COR-L47 (cell line): ENCODE data around the gene OPN1MW3.
A peak's percentile ranks its signal among the peaks of the same experiment; 100 is the strongest.
"Not testable (repeated sequence)": the region's sequence is repeated elsewhere in the genome, so short reads cannot be mapped to it uniquely, and the experiment has no call there.

Experiments used
- DNase-seq: peaks from one replicate; lab custom pipeline; 2025; lab: John Stamatoyannopoulos, UW

The OPN1MW3 gene

DNA sequence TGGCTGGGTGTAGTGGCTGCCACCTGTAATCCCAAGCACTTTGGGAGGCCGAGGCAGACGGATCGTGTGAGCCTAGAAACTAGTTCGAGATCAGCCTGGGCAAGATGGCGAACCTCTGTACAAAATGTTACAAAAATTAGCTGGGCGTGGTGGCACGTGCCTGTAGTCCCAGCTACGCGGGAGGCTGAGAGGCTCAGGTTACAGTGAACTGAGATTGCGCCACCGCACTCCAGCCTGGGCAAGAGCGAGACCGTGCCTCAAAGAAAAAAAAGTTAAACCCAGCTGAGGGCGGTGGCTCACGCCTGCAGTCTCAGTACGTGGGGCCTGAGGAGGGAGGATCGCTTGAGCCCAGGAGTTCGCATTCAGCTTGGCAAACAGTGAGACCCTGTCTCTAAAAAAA, 39.3 kb downstream of the OPN1MW3 start:
- no peak for DNase-seq

DNA sequence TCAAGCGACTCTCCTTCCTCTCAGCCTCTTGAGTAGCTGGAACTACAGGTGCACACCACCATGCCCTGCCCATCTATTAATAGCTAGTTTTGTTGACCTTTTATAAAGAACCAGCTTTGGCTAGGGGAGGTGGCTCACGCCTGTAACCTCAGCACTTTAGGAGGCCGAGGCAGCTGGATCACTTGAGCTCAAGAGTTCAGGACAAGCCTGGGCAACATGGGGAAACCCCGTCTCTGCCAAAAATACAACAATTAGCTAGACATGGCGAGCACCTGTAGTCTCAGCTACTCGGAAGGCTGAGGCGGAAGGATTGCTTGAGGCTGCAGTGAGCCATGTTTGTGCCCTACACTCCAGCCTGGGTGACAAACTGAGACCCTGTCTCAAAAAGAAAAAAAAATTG, 40.9 kb downstream of the OPN1MW3 start:
- no peak for DNase-seq

DNA sequence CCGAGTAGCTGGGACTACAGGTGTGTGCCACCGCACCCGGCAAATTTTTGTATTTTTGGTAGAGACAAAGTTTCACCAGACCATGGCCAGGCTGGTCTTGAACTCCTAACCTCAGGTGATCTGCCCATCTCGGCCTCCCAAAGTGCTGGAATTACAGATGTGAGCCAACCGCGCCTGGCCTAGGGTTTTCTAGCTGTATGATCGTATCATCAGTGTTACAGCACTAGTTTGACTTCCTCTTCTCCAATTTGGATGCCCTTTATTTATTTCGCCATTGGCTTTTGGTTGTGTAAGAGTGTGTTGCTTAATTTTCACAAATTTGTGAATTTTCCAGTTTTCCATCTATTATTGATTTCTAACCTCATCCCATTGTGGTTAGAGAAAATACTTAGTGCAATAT, 43.4 kb downstream of the OPN1MW3 start:
- no peak for DNase-seq

DNA sequence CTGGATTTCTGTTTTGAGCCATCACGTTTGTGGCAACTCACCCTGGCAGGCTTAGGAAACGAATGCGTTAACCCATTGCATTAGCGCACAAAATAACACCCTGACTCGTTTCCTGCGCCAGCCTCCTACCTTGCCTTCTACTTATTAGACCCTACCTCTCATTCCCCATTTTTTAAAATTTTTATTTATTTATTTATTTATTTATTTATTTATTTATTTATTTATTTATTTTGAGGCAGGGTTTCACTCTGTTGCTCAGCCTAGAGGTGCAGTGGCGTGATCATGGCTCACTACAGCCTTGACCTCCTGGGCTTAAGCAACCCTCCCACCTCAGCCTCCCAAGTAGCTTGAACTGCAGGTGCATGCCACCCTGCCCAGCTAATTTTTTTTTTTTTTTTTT, 45.6 kb downstream of the OPN1MW3 start:
- DNase-seq = not testable (repeated sequence)

DNA sequence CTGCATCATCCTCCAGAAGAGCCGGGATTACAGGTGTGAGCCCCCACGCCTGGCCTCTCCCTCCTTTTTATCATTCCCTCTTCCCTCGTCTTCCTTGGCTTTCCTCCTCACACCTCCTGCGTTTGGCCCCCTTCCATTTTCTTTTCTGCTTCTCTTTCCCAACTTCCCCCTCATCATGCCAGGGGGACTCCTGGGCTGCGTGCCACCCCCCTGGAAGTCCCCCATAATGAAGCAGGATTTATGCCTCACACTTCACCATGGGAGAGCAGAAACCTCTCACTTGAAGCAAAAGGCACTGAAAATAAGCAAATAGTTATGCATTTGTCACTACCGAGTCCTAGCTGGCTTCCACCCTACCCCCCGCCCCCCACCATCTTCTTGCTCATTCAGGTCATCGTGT, 46.1 kb downstream of the OPN1MW3 start:
- no peak for DNase-seq

DNA sequence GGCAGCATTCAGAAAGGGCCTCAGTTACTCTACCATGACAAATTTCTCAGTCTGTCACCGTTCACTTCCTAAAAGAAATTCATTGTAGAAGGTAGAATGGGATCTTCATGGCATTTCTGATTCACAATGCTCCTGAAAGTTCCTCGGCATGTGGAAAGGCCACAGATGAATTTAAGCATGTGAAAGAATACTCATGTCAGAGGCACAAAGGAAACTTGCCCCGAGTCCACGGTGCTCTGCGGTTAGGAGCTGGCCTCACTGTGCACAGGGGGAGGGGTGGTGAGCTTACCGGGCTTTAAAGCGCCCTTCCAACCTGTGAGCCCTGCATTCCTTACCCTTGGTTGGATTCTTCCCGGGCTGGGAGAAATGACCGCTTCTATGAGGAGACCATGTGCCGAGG, 47.5 kb downstream of the OPN1MW3 start:
- no peak for DNase-seq

DNA sequence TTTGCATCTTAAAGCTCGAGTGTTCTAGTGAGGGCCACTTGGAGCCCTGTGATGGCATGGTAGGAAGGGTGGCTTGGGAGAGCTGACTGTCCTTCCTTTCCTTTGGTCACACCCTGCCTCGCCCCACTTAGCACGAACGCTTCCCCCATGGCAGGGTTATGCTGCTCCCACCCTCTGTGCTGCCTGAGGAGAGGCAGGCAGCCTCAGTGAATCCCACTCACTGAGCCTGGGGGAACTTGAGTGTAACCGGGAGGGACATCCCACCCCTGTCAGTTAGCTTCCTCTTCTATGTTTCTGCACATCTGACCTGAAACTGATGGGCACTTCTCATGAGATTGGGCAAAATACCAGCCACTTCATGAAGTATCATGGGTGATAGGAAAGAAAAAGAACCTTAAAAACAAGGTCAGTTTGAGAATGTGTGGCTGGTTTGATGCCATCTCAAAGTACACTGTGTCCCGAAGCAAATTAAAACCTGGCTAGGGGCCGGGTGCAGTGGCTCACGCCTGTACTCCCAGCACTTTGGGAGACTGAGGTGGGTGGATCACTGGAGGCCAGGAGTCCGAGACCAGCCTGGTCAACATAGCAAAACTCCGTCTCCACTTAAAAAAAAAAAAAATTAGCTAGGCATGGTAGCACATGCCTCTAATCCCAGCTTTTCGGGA, 48.3 kb downstream of the OPN1MW3 start:
- DNase-seq = no peak

DNA sequence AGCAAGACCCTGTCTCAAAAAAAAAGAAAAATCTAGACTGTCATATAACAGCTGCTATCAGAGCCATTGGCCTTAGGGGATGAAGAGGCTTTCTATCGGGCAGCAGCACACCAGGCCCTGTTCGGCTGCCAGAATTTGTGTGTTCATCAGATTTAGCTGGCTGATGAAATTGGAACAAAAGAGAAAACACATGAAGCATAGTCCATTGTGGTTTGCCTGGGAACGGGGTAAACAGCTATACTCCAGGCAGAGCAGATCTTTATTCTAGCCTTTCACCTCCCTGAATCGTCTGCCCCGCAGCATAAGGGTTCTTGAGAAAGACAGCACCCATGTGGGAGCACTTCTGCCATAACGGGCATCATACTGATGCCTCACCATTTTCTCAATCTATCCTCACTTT, 49.8 kb downstream of the OPN1MW3 start:
- no peak for DNase-seq

DNA sequence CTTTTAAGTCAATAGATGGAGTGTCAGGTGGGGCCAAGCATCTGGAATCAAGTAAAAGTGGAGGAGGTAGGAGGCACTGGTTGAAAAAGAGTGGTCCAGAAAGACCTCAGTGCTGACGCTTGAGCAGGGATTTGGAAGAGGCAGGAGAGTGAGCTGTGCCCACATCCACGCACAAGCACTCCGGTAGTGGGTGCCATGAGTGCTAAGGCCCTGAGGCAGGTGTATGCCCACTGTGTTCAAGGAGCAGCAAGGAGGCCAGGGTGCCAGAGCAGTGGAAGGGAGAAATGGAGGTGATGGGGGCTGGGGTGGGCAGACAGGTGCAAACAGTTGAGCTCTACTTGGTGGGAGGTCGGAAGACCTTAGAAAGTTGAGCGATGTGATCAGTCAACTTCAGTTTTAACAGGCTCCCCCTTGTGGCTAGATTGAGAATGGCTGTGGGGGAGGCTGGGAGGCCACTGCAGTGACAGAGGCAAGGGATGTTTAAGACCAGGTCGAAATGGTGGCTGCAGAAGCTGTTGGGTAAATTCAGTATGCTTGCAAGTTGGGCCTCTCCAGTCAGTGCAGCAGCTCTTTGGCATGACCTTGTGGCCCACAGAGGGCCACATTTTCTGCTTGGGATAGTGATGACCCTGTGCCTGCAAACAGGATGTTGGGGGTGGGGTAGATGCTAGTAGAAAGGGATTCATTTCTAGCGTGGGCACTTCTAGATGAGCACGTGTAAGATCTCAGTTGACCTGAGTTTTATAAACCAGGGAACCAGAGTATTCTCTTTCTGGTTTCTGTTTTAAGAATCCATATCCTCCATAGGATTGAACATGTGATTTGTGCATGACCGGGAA, 50.9 kb downstream of the OPN1MW3 start:
- peak; percentile 7 for DNase-seq

DNA sequence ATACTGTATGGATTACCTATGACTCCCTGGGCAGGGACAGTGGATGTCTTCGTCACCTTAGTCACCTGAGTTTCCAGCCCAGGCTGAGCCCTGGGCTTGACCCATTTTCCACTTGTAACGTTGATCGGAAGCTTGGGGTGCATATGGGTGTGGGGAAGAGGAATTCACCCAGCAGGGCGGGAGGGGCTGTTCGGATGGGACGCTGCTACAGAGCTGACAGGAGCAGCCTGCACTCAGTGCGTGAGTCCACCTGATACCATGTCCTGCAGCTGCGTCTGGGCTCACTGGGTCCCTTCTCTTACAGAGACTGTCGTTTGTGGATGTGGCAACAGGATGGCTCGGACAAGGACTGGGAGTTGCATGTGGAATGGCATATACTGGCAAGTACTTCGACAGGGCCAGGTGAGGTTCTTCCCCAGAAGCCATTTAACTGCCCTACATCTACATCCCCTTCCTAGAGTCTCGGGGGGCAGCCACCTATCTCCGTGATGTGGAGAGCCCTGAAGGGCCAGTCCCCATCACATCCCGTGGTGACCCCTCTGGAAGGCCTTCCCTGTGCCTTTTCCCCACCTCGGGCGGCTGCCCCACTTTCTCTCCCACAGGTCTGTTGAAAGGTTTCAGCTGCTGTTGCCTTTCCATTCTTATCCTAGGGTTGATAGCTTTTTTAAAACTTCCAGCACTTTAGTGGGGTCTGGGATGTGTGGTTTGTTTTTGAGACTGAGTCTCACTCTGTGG, 51.8 kb downstream of the OPN1MW3 start:
- DNase-seq = no peak

DNA sequence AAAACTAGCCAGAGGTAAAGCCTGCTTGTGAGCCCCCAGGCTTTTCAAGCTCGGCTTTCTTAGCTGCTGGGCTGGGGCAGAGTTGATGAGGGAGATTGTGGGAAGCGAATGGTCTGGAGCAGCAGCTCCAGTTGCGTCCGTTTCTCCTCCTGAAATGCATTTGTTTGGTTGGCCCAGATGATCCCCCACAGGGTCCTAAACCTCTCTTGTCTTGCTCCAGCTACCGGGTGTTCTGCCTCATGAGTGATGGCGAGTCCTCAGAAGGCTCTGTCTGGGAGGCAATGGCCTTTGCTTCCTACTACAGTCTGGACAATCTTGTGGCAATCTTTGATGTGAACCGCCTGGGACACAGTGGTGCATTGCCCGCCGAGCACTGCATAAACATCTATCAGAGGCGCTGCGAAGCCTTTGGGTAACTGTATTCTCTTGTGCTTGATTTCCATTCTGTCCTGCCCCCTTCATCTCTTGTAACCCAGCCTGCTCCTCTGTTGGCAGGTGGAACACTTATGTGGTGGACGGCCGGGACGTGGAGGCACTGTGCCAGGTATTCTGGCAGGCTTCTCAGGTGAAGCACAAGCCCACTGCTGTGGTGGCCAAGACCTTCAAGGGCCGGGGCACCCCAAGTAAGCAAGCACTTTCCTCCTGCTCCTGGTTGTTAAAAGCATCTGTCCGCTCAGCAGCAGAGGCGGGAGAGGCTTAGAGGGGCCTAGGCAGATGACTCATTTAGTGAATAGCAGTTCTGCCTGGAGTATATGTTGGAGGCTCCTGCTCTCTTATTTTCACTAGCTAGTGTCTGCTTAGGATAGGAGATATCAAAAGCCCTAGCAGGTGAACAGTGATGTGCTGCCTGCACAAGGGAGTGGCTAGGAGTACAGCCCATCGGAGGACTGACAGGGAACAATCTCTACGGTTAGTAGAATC, 53.5 kb downstream of the OPN1MW3 start:
- DNase-seq = no peak

DNA sequence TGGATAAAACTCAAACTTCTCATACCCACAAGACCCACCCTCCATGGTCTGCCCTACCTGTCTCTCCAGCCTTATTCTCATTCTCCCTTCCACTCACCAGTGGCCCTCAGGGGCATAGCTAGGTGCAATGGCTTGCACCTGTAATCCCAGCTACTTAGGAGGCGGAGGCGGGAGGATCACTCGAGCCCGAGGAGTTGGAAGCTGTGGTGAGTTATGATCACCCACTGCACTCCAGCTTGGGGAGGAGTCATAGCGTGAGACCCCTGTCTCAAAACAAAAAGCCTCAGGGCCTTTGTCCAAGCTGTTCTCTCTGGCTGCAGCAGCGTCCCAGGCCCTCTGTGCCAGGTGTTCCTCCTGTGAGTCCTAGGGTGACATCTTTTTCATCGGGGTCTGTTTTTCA, 54.7 kb downstream of the OPN1MW3 start:
- no peak for DNase-seq

DNA sequence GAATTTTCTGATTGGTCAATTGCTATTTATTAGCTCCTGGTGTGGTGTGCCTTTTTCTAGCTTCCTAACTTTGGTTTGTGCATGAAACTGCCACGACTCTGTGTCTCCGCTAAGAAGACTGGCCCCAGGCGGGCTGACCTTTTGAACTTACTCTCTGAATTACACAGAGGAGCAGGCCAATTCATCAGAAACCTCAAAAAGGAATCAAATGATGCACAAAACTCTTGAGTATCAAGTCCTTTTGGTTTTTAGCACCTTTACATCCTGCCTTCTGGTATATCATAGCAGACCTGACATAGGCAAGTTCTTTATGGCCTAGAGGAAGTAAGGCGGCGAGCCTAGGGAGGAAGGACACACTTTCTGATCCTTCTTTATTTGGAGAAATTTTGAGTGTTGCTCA, 55.8 kb downstream of the OPN1MW3 start:
- no peak for DNase-seq

DNA sequence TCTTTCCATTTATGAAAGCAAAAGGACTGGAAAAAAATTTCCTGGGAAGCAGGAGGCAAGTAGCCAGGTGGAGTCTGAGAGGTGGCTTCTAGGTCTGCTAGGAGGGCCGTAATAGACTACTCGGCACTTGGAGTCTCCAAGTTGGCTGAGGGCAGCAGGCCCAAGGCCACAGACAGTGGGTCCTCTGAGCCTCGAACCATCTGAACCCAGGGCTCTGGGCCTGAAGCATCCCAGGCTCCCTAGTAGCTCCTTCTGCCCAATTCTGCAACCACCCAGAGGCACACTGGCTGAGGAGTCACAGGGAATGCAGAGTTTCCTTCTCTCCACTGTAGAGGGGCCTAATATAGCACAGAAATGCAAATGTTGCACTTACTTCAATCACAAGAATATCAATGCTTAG, 58.0 kb downstream of the OPN1MW3 start:
- no peak for DNase-seq

DNA sequence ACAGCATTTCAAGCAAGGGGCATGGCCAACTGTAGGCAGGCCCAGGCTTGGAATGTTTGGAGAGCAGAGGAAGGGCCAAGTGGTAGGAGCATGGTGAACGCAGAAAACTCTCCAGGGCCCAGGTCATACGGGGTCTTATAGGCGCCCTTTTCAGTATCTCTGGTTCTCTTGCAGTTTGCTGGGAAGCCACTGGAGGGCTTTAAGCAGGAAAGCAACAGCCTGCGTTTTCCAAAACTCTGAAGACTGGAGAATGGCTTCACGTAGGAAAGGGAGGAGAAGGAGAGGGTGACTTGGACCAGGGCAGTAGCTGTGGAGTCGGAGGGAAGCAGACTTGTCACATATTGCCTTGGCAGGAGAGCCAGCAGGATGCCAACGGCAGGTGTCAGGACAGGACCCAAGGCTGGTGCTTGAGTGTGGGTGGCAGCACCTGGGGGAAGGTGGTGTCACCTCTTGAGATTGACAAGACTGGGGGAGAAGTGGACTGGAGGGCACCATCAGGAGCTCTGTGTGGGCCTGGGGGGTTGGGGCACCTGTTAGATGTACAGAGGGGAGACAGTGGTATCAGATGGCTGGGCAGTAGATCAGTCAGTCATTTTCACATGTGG, 60.1 kb downstream of the OPN1MW3 start:
- DNase-seq = no peak

DNA sequence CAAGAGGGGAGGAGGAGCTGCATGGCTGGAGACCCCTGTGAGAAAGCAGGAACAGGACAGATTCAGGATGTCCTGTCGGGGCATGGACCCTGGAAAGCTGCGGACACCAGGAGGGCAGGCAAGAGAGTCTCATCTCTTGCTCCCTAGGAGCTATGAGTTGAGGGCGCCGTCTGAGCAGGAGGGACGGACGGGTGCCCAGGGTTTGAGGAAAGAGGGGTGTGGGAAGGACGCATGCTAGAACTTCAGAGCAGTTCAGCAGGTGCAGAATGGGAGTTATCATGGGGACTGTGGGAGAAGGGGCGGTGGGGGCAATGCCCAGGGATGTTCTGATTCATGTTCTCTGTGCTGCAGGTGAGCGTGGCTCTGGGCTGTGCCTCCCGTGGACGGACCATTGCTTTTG, 63.0 kb downstream of the OPN1MW3 start:
- no peak for DNase-seq
